ENCODE data around the gene TMC7.
"Not testable (repeated sequence)": the region's sequence is repeated elsewhere in the genome, so short reads cannot be mapped to it uniquely, and the experiment has no call there.

TMC7 gene

DNA sequence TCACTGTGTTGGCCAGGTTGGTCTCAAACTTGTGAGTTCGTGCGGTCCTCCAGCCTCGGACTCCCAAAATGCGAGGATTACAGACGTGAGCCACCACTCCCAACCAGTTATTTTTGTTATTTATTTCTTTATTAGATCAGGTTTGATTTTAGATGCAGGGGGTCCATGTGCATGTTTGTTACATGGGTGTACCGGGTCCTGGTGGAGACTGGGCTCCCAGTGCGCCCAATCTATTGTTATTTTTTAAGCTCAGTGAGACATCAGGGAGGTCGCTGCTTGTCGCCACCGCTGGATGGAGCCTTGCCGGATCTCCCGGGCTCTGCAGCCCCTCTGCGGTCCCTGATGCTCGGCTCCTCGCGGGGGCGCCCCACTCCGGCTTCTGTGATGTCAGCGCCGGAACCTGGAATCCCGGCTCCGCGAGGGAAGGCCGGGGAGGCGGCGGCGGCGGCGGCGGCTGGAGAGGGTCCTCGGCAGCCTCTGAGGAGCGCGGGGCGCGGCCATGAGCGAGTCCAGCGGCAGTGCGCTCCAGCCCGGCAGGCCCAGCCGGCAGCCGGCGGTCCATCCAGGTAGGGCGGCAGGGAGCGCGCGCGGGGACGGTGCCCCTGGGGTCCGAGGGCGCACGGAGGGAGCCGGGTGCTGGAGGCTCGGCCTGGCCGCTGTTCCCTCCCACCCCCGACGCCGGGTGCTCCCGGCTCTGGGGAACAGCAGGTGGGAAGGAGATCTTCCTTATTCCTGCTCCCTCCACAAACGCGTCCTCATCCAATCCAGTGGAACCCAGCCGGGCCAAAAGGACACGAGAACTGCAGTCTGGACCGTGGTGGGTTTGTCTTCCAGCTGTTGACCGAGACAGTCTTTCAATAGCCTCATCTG, at the start of gene TMC7:
Gene TMC7 (plus strand): TSS at position 370 of the 870 bp plus-strand sequence. CDS start 130 bp downstream, at position 500.
- DNase-seq: peak; percentile 87

DNA sequence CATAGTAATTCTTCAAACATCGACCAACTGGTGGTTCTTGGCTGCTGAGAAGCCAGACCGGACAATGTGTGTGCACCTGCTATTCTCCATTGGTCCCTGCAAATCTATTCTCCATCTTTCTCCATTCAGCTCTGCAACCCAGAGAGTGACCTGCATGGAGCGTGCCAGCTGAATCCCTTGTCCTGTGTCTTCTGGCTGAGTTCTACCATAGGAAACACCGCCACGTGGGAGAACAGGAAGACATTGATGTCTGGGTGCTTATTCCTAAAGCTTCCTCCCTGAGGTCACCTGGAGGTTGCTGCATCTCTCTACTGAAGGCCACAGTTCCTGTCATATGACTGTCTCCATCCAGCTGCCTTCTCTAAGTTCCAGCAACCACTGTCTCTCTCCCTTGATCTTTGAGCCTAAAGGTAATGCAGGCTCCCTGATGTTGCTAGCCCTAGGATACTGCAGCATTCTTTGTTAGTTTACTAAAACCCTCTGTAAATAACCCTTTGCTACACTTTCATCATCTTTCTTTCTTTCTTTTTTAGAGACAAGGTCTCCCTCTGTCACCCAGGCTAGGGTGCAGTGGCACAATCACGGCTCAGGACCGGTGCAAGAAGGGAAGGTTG, 46.9 kb upstream of the TMC7 start:
- DNase-seq: no peak

DNA sequence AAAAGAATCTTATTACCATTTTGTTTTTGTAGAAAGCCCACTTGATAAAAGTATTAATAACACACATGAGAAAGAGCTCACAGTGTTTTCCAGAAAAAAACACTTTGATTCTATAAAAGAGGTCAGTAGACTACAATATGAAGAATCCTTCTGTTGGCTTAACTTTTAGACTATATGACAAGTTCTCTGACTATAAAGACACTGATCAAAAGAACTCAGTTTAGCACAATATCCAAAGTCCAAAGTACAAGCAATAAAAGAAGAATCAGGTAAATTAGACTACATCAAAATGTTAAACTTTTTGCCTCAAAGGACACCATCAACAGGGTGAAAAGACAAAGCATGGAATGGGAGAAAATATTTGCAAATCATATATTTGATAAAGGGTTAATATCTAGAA, 46.3 kb upstream of the TMC7 start:
- no peak for DNase-seq

DNA sequence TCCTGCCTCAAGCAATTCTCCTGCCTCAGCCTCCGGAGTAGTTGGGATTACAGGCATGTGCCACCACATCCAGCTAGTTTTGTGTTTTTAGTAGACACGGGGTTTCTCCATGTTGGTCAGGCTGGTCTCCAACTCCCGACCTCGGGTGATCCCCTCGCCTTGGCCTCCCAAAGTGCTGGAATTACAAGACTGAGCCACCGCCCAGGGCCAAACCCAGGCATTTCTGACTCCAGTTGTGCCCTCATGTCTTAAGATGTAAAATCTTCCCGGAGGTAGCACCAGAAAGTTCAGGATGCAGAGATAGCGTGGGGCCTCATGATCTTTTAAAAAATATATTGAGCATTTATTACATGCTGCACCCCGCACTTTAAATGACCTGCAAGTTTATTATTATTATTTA, 44.7 kb upstream of the TMC7 start:
- DNase-seq: no peak

DNA sequence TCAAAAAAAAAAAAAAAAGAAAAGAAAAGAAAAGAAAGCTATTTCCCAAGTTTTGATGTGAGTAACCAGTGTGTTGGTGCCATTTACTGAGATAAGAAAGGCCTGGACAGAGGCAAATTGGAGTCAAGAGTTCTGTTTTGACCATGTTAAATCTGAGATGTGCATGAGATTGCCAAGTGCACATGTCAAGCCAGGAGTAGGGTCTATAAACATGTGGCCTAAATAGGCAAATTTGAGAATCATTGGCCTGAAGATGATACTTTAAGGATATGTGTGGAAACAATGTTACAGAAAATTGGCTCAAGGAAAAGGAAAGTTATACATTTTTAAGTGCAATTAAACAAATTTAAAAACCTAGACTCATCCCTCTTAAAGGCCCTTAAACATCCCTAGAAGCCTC, 42.3 kb upstream of the TMC7 start:
- DNase-seq: no peak

DNA sequence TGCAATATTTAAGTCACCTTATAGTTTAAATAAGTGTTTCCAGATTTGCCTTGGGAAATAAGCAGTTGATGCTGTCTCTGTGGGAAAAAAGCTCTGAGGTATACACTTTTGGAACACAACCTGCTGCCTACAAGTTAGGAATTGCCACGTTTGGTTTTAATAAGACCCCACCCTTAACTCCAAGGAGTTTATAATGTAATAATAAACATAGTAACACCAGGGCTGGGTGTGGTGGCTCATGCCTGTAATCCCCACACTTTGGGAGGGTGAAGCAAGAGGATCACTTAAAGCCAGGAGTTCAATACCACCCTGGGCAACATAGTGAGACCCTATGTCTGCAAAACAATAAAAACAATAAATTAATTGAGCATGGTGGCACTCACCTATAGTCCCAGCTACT, 41.7 kb upstream of the TMC7 start:
- DNase-seq: no peak

DNA sequence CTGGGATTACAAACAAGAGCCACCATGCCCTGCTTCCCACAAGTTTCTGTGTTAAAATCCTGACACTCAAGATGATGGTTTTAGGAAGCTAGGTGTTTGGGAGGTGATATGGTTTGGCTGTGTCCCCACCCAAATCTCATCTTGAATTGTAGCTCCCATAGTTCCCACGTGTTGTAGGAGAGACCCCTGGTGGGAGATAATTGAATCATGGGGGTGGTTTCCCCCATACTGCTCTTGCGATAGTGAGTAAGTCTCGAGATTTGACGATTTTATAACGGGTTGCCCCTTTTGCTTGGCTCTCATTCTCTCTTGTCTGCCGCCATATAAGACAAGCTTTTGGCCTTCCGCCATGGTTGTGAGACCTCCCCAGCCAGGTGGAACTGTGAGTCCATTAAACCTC, 40.3 kb upstream of the TMC7 start:
- no peak for DNase-seq

DNA sequence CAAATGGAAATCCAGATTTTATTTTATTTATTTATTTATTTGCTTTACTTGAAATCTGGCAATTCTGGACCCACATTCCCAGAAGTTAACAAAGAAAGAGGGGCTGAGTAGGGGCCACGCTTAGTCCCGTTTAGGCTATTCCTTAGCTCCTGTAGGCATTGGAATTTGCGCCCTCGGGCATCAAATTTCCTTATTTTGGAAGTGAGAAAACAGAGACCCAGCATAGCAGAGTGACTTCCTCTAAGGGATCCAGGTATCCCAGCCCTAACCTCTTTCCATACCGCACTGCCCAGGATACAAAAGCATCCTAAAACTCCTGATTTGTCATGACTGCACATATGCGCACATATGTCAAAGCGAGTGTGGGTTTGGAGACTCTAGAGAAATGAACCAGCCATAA, 38.5 kb upstream of the TMC7 start:
- DNase-seq: no peak

DNA sequence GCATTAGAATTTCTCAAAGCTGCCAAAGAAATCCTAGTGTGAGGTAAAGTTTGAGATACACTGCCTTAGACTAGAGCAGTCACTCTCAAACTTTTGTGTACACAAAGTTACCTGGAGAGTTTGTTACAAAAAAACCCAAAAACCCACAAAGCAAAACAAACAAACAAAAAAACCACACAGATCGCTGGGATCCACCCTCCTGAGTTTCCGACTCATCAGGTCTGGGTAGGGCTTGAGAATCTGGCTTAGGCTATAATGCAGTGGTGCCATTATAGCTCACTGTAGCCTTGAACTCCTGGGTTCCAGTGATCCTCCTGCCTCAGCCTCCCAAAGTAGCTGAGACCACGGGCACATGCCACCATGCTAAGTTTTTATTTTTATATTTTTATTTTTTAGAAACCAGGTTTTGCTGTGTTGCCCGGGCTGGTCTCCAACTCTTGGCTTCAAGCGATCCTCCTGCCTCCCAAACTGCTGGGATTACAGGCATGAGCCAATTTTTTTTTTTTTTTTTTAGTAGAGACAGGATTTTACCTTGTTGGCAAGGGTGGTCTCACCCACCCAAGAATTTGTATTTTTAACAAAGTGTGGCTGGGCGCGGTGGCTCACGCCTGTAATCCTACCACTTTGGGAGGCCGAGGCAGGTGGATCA, 35.2 kb upstream of the TMC7 start:
- no peak for DNase-seq

DNA sequence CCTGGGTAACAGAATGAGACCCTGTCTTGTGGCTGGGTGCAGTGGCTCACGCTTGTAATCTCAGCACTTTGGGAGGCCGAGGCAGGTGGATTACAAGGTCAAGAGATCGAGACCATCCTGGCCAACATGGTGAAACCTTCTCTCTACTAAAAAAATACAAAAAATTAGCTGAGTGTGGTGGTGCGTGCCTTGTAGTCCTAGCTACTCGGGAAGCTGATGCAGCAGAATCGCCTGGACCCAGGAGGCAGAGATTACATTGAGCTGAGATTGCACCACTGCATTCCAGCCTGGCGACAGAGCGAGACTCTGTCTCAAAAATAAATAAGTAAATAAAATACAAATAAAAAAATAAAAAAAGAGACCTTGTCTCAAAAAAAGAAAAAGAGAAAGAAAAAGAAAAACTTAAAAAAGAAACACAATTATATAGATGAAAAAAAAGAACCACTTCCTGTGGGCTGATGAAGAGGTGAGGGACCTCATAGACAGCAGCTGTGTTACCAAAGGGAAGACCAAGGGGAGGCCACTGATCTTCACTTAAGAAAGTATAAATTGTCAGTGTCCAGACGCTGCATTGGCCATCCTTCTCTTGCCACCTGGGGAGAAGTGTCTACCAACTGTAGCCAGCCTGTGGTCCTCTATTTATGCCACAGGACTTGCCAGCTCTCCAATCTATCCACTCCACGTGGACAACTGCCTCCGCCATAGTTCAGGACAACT, 33.1 kb upstream of the TMC7 start:
- no peak for DNase-seq

DNA sequence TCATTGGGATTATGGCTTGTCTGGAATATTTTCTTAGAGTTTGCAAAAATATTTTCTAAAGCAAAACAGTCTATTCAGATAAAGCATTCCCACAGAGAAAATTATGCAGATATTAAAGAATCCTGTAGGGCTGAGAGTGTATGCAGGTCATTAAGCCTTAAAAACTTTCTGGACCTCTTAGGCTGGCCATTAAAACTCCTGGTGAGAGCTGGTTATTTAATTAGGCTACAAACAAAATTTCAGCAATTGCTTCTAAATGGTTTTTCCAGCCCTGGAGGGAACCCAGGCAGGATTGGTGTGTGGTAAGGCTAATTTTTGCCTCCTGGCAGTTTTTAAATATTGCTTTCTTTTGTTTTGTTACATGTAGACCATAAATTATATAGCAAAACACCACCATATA, 30.2 kb upstream of the TMC7 start:
- no peak for DNase-seq

DNA sequence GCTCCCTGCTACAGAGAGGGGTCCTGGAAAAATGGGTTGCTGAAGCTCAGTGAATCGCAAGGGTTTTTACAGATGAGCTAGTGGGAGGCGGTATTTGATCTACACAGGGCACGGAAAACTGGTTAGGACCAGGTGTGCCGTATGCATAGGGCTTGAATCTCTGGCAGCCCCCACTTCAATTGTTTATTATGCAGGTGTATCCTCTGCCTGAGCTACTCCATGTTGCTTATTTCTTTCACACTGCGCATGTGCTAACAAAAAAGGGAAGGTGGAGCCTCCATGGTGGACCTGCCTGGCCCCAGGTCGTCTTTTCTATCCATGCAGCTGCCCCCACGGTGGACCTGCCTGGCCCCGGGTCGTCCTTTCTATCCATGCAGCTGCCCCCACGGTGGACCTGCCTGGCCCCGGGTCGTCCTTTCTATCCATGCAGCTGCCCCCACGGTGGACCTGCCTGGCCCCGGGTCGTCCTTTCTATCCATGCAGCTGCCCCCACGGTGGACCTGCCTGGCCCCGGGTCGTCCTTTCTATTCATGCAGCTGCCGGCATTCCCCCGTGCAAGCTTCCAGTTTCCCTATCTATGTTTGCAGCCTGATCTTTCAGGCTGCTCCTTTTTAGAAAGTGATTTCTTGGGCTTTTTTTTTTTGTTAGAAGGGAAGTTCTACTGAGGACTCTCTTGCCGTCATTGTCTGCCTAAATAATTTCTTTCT, 27.7 kb upstream of the TMC7 start:
- DNase-seq: not testable (repeated sequence)

DNA sequence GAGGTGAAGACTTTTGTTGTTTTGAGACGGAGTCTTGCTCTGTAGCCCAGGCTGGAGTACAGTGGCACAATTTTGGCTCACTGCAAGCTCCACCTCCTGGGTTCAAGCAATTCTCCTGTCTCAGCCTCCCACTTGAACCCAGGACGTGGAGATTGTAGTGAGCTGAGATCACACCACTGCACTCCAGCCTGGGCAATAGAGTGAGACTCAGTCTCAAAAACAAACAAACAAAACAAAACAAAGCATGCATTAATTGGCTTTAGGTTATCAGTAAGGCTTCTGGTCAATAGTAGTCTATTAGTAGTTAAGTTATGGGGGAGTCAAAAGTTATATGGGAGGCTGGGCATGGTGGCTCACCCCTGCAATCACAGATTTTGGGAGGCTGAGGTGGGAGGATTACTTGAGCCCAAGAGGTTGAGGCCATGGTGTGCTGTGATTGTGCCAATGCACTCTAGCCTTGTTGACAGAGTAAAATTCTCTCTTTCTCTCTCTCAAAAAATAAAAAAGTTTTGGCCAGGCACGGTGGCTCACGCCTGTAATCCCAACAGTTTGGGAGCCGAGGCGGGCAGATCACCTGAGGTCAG, 27.0 kb upstream of the TMC7 start:
- DNase-seq: not testable (repeated sequence)

DNA sequence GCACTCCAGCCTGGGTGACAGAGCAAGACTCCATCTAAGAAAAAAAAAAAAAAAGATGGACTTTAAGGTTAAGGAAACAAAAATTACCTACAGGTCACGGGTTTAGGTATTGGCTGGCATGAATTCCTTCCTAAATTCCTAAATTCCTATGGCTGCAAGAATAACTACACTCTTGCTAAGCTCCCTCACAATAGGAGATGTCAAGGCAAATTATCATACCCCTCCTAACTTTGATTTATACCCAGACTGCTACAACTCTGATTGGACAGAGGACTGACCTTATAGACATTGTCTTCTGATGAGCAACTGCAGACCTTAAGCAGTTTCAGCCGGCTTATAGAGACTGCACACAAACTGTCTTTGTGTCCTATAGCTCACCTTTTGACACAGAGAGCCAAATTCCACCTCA, 25.1 kb upstream of the TMC7 start:
- no peak for DNase-seq

DNA sequence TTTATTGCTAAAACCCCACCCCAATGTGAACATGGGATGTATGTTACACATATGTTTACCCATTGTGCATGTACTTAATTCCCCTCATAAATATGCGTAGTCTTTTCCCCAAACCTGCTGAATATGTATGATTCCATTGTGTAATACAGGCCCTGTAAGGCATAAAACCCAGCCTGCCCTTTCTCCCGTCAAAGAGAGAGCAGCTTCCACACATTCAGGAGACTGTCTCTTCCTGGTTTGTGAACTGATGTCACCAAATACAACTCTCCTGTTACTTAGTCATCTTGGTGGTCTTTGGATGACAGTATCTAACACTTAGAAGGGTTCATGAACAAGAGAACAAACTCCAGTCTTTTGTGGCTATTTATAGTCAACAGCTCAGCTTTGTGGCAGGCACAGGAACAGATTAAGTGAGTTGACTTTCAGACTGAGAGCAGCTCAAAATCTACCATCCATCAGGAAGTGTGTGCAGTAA, 24.7 kb upstream of the TMC7 start:
- DNase-seq: peak; percentile 3

DNA sequence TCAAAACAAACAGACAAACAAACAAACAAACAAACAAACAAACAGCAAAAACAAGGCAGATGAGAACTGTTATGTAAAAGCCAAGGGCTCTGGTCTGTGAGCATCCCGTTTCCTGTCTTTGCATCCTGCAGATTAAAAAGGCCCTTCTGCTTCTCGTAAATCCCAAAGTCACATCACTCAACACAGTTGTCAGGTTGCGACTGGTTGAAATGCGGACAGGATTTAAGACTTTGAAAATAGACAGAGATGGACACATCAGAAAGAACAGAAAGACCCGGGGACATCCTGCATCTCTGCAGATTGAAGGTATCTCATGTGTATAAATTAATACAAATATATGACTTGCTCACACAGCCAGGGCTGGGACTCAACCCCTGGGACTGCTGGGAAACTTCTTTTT, 18.2 kb upstream of the TMC7 start:
- no peak for DNase-seq

DNA sequence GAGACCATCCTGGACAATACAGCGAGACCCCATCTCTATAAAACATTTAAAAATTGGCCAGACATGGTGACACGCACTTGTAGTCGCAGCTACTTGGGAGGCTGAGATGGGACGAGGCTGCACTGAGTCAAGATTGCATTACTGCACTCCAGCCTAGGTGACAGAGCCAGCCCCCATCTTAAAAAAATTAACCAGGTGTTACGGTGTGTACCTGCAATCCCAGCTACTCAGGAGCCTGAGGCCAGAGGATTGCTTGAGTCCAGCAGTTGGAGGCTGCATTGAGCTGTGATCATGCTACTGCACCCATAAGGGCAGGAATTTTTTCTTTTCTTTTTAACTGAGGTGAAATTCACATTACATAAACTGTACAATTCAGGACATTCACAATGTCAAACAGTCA, 16.9 kb upstream of the TMC7 start:
- DNase-seq: no peak

DNA sequence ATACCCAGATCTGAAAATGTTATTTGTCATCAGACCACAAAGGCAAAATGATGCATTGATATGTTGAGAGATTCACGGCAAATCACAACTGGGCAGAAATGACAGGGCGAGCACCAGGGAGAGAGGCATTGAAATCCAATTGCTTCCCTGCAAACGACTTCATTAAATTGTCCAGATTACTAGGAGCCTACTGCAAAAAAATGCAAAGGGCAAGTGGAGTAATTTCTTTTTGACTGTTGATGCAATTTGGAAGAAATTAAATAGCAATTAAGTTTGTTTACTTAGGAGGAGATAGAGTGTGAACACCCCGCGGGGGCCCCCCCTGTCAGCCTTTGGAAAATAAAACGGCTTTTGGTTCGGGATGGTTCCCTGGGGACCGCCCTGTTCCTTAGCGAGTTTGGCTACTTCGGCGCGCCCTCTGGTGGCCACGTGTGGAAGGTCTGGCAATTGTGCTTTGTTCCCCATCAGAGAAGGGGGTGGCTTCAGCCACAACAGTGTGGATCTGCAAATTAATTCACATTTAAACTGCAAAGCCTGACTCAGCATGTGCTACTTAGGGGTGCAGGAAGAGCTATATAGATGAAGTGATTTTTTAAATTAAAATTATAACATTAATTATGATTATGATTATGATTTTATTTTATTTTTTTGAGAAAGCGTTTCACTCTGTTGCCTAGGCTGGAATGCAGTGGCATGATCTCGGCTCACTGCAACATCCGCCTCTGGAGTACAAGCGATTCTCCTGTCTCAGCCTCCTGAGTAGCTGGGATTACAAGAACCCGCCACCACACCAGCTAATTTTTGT, 14.5 kb upstream of the TMC7 start:
- DNase-seq: peak; percentile 71

DNA sequence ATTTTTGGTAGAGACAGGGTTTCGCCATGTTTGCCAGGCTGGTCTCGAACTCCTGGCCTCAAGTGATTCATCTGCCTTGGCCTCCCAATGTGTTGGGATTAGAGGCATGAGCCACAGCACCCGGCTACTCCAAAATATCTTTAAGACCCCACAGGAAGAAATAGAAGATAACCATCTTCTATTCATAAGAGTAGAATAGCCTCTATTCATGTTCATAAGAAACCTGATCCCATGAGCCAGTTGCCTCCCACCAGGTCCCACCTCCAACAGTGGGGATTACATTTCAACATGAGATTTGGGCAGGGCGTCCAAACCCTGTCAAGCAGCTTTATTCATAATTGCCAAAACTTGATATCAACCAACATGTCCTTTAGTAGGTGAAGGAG, 13.9 kb upstream of the TMC7 start:
- no peak for DNase-seq

DNA sequence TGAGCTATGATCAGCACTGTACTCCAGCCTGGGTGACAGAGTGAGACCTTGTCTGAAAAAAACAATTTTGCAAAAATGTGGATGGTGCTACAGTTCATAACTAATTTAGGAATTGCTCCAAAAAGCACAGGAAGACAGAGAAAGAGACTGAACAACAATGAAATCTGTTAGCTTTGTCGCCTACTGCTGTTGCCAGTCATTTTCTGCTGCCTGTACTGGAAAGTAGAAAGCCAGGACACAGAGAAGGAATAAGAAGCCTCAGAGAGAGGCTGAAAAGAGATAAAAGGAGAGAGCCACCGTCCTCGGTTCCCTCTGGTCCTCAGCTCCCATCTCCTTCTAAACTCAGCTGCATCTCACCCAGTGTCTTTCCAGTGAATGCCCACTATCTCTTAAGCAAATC, 8.6 kb upstream of the TMC7 start:
- no peak for DNase-seq

DNA sequence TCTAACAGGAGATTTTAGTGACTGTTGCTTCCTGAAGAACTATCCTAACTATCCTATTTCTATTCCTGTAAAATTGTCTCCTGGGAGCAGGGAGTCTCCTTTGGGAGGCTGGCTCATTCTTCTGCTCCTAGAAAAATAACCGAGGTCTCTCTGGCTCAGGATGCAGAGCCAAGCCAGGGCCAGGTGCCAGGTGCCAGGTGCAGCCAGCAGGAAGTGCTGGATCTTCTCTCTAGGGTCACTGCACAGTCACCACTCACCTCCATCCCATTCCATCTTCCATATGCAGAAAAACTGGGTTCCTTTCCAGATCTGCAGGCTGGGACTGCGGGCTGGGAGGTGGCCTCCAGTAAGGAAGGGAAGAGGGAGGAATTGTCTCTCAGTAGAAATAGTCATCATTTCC, 3.8 kb upstream of the TMC7 start:
- no peak for DNase-seq

Data from EL (cell line).